Keratinocyte (primary cell): Measurements from ENCODE around the gene RFX7. TPM values are rescaled to one million over a fixed set of nuclear protein-coding genes. Genes with fewer than 3 reads are reported as not detected.

Source experiments
- DNase-seq: peaks from one replicate; pipeline ENCODE4 v3.0.0-alpha.2; 2011; ENCODE audit warnings: low read depth, missing footprints, low spot score
- FAIRE-seq: peaks from 2 replicates; lab custom pipeline; 2011; peaks lifted over from hg19 to GRCh38; lab: Jason Lieb, UNC
- H2AFZ ChIP-seq: 2 replicates; pipeline ENCODE4 v1.6.0; 2012; ENCODE audit warnings: low read length, control low read depth, inconsistent platforms; ENCODE audit not compliant: control insufficient read depth
- H3K27ac ChIP-seq: 2 replicates; pipeline ENCODE4 v1.5.1; 2011; ENCODE audit warnings: low read length; ENCODE audit not compliant: control insufficient read depth, insufficient read depth
- H3K27me3 ChIP-seq: 3 replicates; pipeline ENCODE4 v1.6.0; 2011; ENCODE audit warnings: low read length; ENCODE audit not compliant: control insufficient read depth, insufficient read depth; ENCODE audit errors: extremely low read depth
- H3K36me3 ChIP-seq, 2 experiments: 2 replicates in 1 of 2; 3 replicates in 1 of 2; pipeline ENCODE4 v1.5.1; 2011; ENCODE audit warnings: low read length in 2 of 2, mild to moderate bottlenecking in 1 of 2; ENCODE audit not compliant: control insufficient read depth in 2 of 2, insufficient read depth in 2 of 2; ENCODE audit errors: extremely low read depth in 1 of 2
- H3K4me1 ChIP-seq: 3 replicates; pipeline ENCODE4 v1.5.1; 2011; ENCODE audit warnings: low read length; ENCODE audit not compliant: control insufficient read depth, insufficient read depth; ENCODE audit errors: extremely low read depth
- H3K4me2 ChIP-seq: 3 replicates; pipeline ENCODE4 v1.6.0; 2011; ENCODE audit warnings: low read depth, low read length; ENCODE audit not compliant: control insufficient read depth, insufficient read depth; ENCODE audit errors: extremely low read depth
- H3K4me3 ChIP-seq, 3 experiments: fragments of 200-600 bp in 1 of 3; sonication (generic) in 1 of 3; 2 replicates in 2 of 3; 3 replicates in 1 of 3; pipeline ENCODE4 v1.5.1; 2011 to 2016; ENCODE audit warnings: low read length in 3 of 3, mild to moderate bottlenecking in 3 of 3, control low read depth in 2 of 3, inconsistent platforms in 1 of 3, low read depth in 1 of 3, mixed read lengths in 1 of 3, mixed run types in 1 of 3, moderate library complexity in 1 of 3; ENCODE audit not compliant: control insufficient read depth in 2 of 3, insufficient read depth in 2 of 3; ENCODE audit errors: extremely low read depth in 1 of 3
- H3K79me2 ChIP-seq: 2 replicates; pipeline ENCODE4 v1.6.0; 2012; ENCODE audit warnings: low read length; ENCODE audit not compliant: control insufficient read depth, insufficient read depth
- H3K9ac ChIP-seq: 3 replicates; pipeline ENCODE4 v1.6.0; 2011; ENCODE audit warnings: low read length; ENCODE audit not compliant: control insufficient read depth, insufficient read depth; ENCODE audit errors: extremely low read depth
- H3K9me1 ChIP-seq: 3 replicates; pipeline ENCODE4 v1.6.0; 2011; ENCODE audit warnings: low read length; ENCODE audit not compliant: control insufficient read depth, insufficient read depth; ENCODE audit errors: extremely low read depth
- H3K9me3 ChIP-seq: 2 replicates; pipeline ENCODE4 v1.5.1; 2012; ENCODE audit warnings: low read depth, low read length; ENCODE audit not compliant: control insufficient read depth
- H4K20me1 ChIP-seq: 3 replicates; pipeline ENCODE4 v1.6.0; 2011; ENCODE audit warnings: low read length; ENCODE audit not compliant: control insufficient read depth, insufficient read depth; ENCODE audit errors: extremely low read depth
- EZH2 ChIP-seq: IDR thresholded peaks from one replicate; pipeline ENCODE4 v1.6.1; 2012; ENCODE audit warnings: inconsistent platforms, mild to moderate bottlenecking, low read length, moderate library complexity
- dilution Hi-C: fragments of 300-500 bp; cut with MboI; formaldehyde crosslinking; loops from one replicate; pipeline ENCODE4 v1.7.0; 2020; ENCODE audit warnings: low sequenced_read_pairs; ENCODE audit not compliant: extremely low pct_ligation_motif_present
- polyA plus RNA-seq, 5 experiments: library from polyadenylated mRNA; depleted of rRNA in 3 of 5; stranded (reverse) in 3 of 5; stranded (forward) in 1 of 5; unstranded in 1 of 5; fragments of >200 nt; gene quantifications; 1 replicate in 1 of 5; 2 replicates in 3 of 5; 3 replicates in 1 of 5; pipeline versions ENCODE4 v1.2.1 to v1.2.3, GENCODE V29; 2011 to 2012; ENCODE audit warnings: missing spikeins in 2 of 5, low read depth in 1 of 5, low replicate concordance in 1 of 5
- TF ChIP-seq, protein P1 (sequence below), 3 experiments: IDR thresholded peaks in 1 of 3; conservative IDR thresholded peaks in 1 of 3; optimal IDR thresholded peaks in 1 of 3; 2 replicates in 2 of 3; 3 replicates in 1 of 3; pipeline versions ENCODE3 to v1.5.1; 2011; ENCODE audit warnings: low read length in 3 of 3, mild to moderate bottlenecking in 3 of 3, moderate library complexity in 2 of 3, control low read depth in 1 of 3, inconsistent platforms in 1 of 3; ENCODE audit not compliant: insufficient read depth in 2 of 3; ENCODE audit errors: extremely low read depth in 1 of 3

RFX7 gene
- polyA plus RNA-seq, 1 donor (not counting 4 experiments of a cell fraction or from before 2014, with no cell fraction given), result 16.3 TPM

GRCh38 chr15:56211960-56212550, 31.6 kb downstream of the RFX7 start:
- Histone ChIP-seq H3K4me2 (no peak overlapping the region), H3K4me1 (no peaks in the 10 kb centered on the region), H3K27me3 (no peaks in the 10 kb centered on the region), H3K27ac (no peak overlapping the region), H3K9ac (no peak overlapping the region), H2AFZ (no peak overlapping the region), H3K9me3 (no peaks in the 10 kb centered on the region), H3K9me1 (no peaks in the 10 kb centered on the region), H3K79me2 (peaks cover 89% of the 10 kb centered on the region), H4K20me1 (peaks cover 3% of the 10 kb centered on the region), H3K36me3 (no peaks in the 10 kb centered on the region), H3K4me3 (no peak overlapping the region)
- TF ChIP-seq, protein P1, sequence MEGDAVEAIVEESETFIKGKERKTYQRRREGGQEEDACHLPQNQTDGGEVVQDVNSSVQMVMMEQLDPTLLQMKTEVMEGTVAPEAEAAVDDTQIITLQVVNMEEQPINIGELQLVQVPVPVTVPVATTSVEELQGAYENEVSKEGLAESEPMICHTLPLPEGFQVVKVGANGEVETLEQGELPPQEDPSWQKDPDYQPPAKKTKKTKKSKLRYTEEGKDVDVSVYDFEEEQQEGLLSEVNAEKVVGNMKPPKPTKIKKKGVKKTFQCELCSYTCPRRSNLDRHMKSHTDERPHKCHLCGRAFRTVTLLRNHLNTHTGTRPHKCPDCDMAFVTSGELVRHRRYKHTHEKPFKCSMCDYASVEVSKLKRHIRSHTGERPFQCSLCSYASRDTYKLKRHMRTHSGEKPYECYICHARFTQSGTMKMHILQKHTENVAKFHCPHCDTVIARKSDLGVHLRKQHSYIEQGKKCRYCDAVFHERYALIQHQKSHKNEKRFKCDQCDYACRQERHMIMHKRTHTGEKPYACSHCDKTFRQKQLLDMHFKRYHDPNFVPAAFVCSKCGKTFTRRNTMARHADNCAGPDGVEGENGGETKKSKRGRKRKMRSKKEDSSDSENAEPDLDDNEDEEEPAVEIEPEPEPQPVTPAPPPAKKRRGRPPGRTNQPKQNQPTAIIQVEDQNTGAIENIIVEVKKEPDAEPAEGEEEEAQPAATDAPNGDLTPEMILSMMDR (optimal IDR thresholded peaks at IDR 0.05 in 1 of 3, IDR thresholded peaks at IDR 0.05 in 1 of 3, conservative IDR thresholded peaks at IDR 0.05 in 1 of 3; ENCODE audit: extremely low read depth in 1 of 3, insufficient read depth in 2 of 3, low read length in 3 of 3), result no peak
- TF ChIP-seq EZH2, result no peak
- no peak for FAIRE-seq
- dilution Hi-C loops, result no loop called here
- no peak for DNase-seq

GRCh38 chr15:56211064-56211463, 32.6 kb downstream of the RFX7 start:
- H3K9me3 ChIP-seq, result no peaks in the 10 kb centered on the region
- no peak for FAIRE-seq

More at GRCh38 chr15:56211064-56211463, 32.6 kb downstream of the RFX7 start:
- Histone ChIP-seq H4K20me1 (peaks cover 3% of the 10 kb centered on the region), H3K4me1 (no peaks in the 10 kb centered on the region), H2AFZ (no peak overlapping the region), H3K9me1 (no peaks in the 10 kb centered on the region), H3K27ac (no peak overlapping the region), H3K4me2 (no peak overlapping the region), H3K9ac (no peak overlapping the region), H3K36me3 (no peaks in the 10 kb centered on the region), H3K4me3 (no peak overlapping the region), H3K27me3 (no peaks in the 10 kb centered on the region), H3K79me2 (peaks cover 93% of the 10 kb centered on the region)
- DNase-seq, result no peak
- dilution Hi-C loops, result no loop called here
- TF ChIP-seq, protein P1 (optimal IDR thresholded peaks at IDR 0.05 in 1 of 3, IDR thresholded peaks at IDR 0.05 in 1 of 3, conservative IDR thresholded peaks at IDR 0.05 in 1 of 3; ENCODE audit: extremely low read depth in 1 of 3, insufficient read depth in 2 of 3, low read length in 3 of 3), result no peak
